ENCODE results near the gene HOXC4. TPM values are rescaled to one million over a fixed set of nuclear protein-coding genes. Genes with fewer than 3 reads are reported as not detected.

Gene HOXC4
- total RNA-seq, 4 donors from 2014 or later = 0.84 to 1.3 (median 1.1) TPM

GRCh38 chr12:54021432-54022013 is 32.1 kb upstream of the HOXC4 start:
- DNase-seq (ENCODE audit: low spot score) (no peak), ATAC-seq (ENCODE audit: low FRiP score) (no peak)
- no peak for TF ChIP-seq CTCF (IDR thresholded peaks at IDR 0.05)

GRCh38 chr12:54022960-54023884 is 30.4 kb upstream of the HOXC4 start:
- DNase-seq (ENCODE audit: low spot score) (no peak), ATAC-seq (ENCODE audit: low FRiP score) (no peak)
- TF ChIP-seq CTCF (IDR thresholded peaks at IDR 0.05) = no peak

GRCh38 chr12:54024127-54024526 is 29.5 kb upstream of the HOXC4 start:
- ATAC-seq (ENCODE audit: low FRiP score) = no peak
- DNase-seq (ENCODE audit: low spot score) = no peak
- no peak for TF ChIP-seq CTCF (IDR thresholded peaks at IDR 0.05)

GRCh38 chr12:54024581-54025305 is 28.9 kb upstream of the HOXC4 start:
- no peak for TF ChIP-seq CTCF (IDR thresholded peaks at IDR 0.05)
- DNase-seq (ENCODE audit: low spot score) = no peak
- no peak for ATAC-seq (ENCODE audit: low FRiP score)

GRCh38 chr12:54025499-54026405 is 27.9 kb upstream of the HOXC4 start:
- no peak for TF ChIP-seq CTCF (IDR thresholded peaks at IDR 0.05)
- ATAC-seq (ENCODE audit: low FRiP score) (no peak), DNase-seq (ENCODE audit: low spot score) (no peak)

All from omental fat pad (tissue), 4 donors.